Calu3 (cell line): ENCODE measurements around the gene SLTM. TPM values are rescaled to one million over a fixed set of nuclear protein-coding genes. Genes with fewer than 3 reads are reported as not detected.
"Not testable (repeated sequence)": the region's sequence is repeated elsewhere in the genome, so short reads cannot be mapped to it uniquely, and the experiment has no call there.

Experiments used
- BruUV-seq: library from RNA; stranded (reverse); fragments of 400-500 nt; replicated peaks from 2 replicates; lab custom pipeline; 2021; lab: Mats Ljungman, UMichigan
- CTCF ChIA-PET: fragments of 300-600 bp; sonication (Branson Sonifier 250); formaldehyde crosslinking; loops from one replicate; lab custom pipeline; 2022; ENCODE audit warnings: antibody characterized with exemption; lab: Charles Lee
- DNase-seq: peaks from one replicate; pipeline ENCODE4 v3.0.0; 2022
- H3K27ac Mint-ChIP-seq: one replicate; pipeline ENCODE4 v1.8.0; 2022; ENCODE audit warnings: mixed read lengths; ENCODE audit not compliant: unreplicated experiment
- H3K27me3 Mint-ChIP-seq: one replicate; pipeline ENCODE4 v1.8.0; 2022; ENCODE audit warnings: mixed read lengths; ENCODE audit not compliant: unreplicated experiment
- H3K36me3 Mint-ChIP-seq: one replicate; pipeline ENCODE4 v1.8.0; 2022; ENCODE audit warnings: mild to moderate bottlenecking, moderate library complexity, mixed read lengths; ENCODE audit not compliant: insufficient read depth, unreplicated experiment
- H3K4me1 Mint-ChIP-seq: one replicate; pipeline ENCODE4 v1.8.0; 2022; ENCODE audit warnings: mild to moderate bottlenecking, low read depth, mixed read lengths; ENCODE audit not compliant: unreplicated experiment
- H3K4me3 Mint-ChIP-seq: one replicate; pipeline ENCODE4 v1.8.0; 2022; ENCODE audit warnings: mild to moderate bottlenecking, low read depth, moderate library complexity, mixed read lengths; ENCODE audit not compliant: unreplicated experiment
- H3K9me3 Mint-ChIP-seq: one replicate; pipeline ENCODE4 v1.8.0; 2022; ENCODE audit warnings: low read depth, mixed read lengths; ENCODE audit not compliant: unreplicated experiment
- CTCF ChIP-seq: fragments of 200-600 bp; IDR thresholded peaks from one replicate; pipeline ENCODE4 v1.8.0; 2022; ENCODE audit warnings: antibody characterized with exemption; ENCODE audit not compliant: unreplicated experiment
- intact Hi-C: fragments of 100-400 bp; cut with micrococcal nuclease; formaldehyde crosslinking; loops from one replicate; pipeline ENCODE4 v1.10.0; 2022; ENCODE audit not compliant: unreplicated experiment
- total RNA-seq: library from RNA; stranded (reverse); gene quantifications from 2 replicates; pipeline ENCODE4 v1.2.3, GENCODE V29; 2022

SLTM gene
- total RNA-seq, 1 experiment from 2014 or later = 135 TPM

GRCh38 chr15:58889363-58889762, 44.1 kb downstream of the SLTM start:
- Mint-ChIP-seq H3K4me3 (no peak overlapping the region), H3K36me3 (peaks cover 87% of the 10 kb centered on the region), H3K27ac (no peak overlapping the region), H3K4me1 (peaks cover 9% of the 10 kb centered on the region), H3K9me3 (no peaks in the 10 kb centered on the region), H3K27me3 (no peaks in the 10 kb centered on the region)
- BruUV-seq = no TSS peak
- CTCF ChIA-PET = no interaction called here
- intact Hi-C loops = no loop called here
- no peak for TF ChIP-seq CTCF
- no peak for DNase-seq

GRCh38 chr15:58886921-58887320, 46.6 kb downstream of the SLTM start:
- Mint-ChIP-seq H3K36me3 (peaks cover 87% of the 10 kb centered on the region), H3K27ac (no peak overlapping the region), H3K4me3 (no peak overlapping the region), H3K9me3 (no peaks in the 10 kb centered on the region), H3K4me1 (peaks cover 9% of the 10 kb centered on the region), H3K27me3 (no peaks in the 10 kb centered on the region)
- CTCF ChIA-PET = interaction anchor here (0.8 kb wide), 1 partner anchor 35 kb away, joined by 3 read pairs; no protein-coding TSS in a partner anchor
- DNase-seq = no peak
- no peak for TF ChIP-seq CTCF
- intact Hi-C loops = no loop called here
- BruUV-seq = no TSS peak

GRCh38 chr15:58883926-58884325, 49.6 kb downstream of the SLTM start:
- H3K4me1 Mint-ChIP-seq, CTCF ChIA-PET: not testable (repeated sequence)
- peaks cover 93% of the 10 kb centered on the region for H3K36me3 Mint-ChIP-seq

GRCh38 chr15:58882243-58882642, 51.2 kb downstream of the SLTM start:
- Mint-ChIP-seq H3K4me1 (no peaks in the 10 kb centered on the region), H3K4me3 (no peak overlapping the region), H3K36me3 (peaks cover 91% of the 10 kb centered on the region), H3K9me3 (no peaks in the 10 kb centered on the region), H3K27ac (no peak overlapping the region), H3K27me3 (no peaks in the 10 kb centered on the region)
- TF ChIP-seq CTCF = no peak
- no TSS peak for BruUV-seq
- intact Hi-C loops = no loop called here
- DNase-seq = no peak
- CTCF ChIA-PET = no interaction called here

More at GRCh38 chr15:58883926-58884325, 49.6 kb downstream of the SLTM start:
- intact Hi-C loops, H3K4me3 Mint-ChIP-seq, H3K27me3 Mint-ChIP-seq, BruUV-seq, DNase-seq, H3K9me3 Mint-ChIP-seq, H3K27ac Mint-ChIP-seq: not testable (repeated sequence)

GRCh38 chr15:58880320-58880719, 53.2 kb downstream of the SLTM start:
- H3K4me3 Mint-ChIP-seq = no peak overlapping the region
- H3K36me3 Mint-ChIP-seq = peaks cover 83% of the 10 kb centered on the region
- DNase-seq = no peak
- no peak for TF ChIP-seq CTCF
- H3K27me3 Mint-ChIP-seq = no peaks in the 10 kb centered on the region
- no TSS peak for BruUV-seq
- no peaks in the 10 kb centered on the region for H3K9me3 Mint-ChIP-seq
- intact Hi-C loops = no loop called here
- H3K4me1 Mint-ChIP-seq = peaks cover 18% of the 10 kb centered on the region
- no peak overlapping the region for H3K27ac Mint-ChIP-seq
- CTCF ChIA-PET = no interaction called here
